ENCODE measurements around the gene LHFPL6. TPM values are rescaled to one million over a fixed set of nuclear protein-coding genes. Genes with fewer than 3 reads are reported as not detected.

LHFPL6 gene
- total and polyA plus RNA-seq, 10 of the 15 experiments (the other 5 are each of a cell fraction or from before 2014, with no cell fraction given), result 0.11 to 4.6 (median 0.41) TPM

DNA sequence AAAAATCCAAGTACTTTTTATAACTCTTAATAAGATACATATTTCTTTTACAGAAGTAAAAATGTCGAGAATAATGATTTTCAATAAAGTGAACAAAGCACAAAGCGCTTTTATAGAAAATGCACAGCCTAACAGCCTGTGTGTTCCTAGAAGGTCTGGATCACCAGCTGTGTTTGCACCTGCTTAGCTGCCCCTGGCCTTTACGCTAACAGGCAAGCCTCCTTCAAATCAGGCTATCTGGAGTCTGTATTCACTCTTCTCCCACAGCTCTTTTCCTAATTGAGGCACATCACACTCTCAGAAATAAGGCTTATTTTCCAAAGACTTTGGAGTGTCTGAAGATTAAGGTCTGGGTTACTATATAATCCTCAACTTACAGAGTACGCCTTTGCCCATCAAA is 183.1 kb downstream of the LHFPL6 start (continued):
- TF ChIP-seq TAF1 (IDR thresholded peaks at IDR 0.05; ENCODE audit: borderline replicate concordance, low read depth, low read length) (no peak), TBL1XR1 (IDR thresholded peaks at IDR 0.05; ENCODE audit: low read depth, low read length) (no peak), NFYA (IDR thresholded peaks at IDR 0.05; ENCODE audit: borderline replicate concordance, low read depth, low read length) (no peak)
- TF ChIP-seq, protein P1, sequence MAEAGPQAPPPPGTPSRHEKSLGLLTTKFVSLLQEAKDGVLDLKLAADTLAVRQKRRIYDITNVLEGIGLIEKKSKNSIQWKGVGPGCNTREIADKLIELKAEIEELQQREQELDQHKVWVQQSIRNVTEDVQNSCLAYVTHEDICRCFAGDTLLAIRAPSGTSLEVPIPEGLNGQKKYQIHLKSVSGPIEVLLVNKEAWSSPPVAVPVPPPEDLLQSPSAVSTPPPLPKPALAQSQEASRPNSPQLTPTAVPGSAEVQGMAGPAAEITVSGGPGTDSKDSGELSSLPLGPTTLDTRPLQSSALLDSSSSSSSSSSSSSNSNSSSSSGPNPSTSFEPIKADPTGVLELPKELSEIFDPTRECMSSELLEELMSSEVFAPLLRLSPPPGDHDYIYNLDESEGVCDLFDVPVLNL (IDR thresholded peaks at IDR 0.05; ENCODE audit: low read depth, low read length), result no peak

DNA sequence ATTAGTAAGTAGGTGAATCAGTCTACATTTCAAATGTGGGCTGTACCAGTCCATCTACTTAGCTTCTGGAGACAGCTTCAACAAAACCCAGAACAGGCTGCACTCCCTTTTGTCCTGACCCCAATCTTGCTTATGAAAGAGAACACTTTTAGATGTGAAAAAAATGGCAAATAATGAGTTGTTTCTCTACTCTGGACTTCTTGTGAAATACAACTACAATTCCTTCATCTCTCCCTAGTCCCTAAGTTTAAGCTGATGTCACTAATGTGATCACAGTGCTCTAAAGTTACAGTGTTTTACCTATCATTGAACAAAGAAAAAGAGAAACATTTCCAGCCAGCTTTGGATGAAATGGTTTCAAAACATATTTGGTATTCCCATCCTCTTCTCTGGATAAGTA is 183.9 kb downstream of the LHFPL6 start:
- ChIA-PET POLR2A (interaction anchor here (0.5 kb wide), 1 partner anchor 45 kb away, joined by 4 read pairs; no protein-coding TSS in a partner anchor), SMC1A (ENCODE audit: uncharacterized antibody, unreplicated experiment) (interaction anchor here (0.6 to 1.7 kb wide), 8 partner anchors 9 to 264 kb away, joined by 3 to 6 read pairs (median 4); no protein-coding TSS in a partner anchor), CTCF (interaction anchor here (0.9 to 6.4 kb wide), 5 partner anchors 32 to 197 kb away, joined by 3 to 88 read pairs (median 4); no protein-coding TSS in a partner anchor), RAD21 (ENCODE audit: unreplicated experiment) (interaction anchor here (0.7 to 3.8 kb wide), 6 partner anchors 23 to 197 kb away, joined by 3 to 25 read pairs (median 4); partner anchors contain the start of gene LHFPL6)
- DNase-seq (ENCODE audit: low read depth, low spot score), result no peak
- no peak overlapping the region for H3K27ac ChIP-seq (ENCODE audit: control insufficient read depth, insufficient read depth)
- no peaks in the 10 kb centered on the region for H3K27me3 ChIP-seq (replicated peaks in 1 of 2; ENCODE audit: control insufficient read depth in 2 of 2, insufficient read depth in 2 of 2, low read length in 1 of 2)
- TF ChIP-seq, protein P2, sequence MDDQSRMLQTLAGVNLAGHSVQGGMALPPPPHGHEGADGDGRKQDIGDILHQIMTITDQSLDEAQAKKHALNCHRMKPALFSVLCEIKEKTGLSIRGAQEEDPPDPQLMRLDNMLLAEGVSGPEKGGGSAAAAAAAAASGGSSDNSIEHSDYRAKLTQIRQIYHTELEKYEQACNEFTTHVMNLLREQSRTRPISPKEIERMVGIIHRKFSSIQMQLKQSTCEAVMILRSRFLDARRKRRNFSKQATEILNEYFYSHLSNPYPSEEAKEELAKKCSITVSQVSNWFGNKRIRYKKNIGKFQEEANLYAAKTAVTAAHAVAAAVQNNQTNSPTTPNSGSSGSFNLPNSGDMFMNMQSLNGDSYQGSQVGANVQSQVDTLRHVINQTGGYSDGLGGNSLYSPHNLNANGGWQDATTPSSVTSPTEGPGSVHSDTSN (IDR thresholded peaks at IDR 0.05; ENCODE audit: insufficient replicate concordance, low read depth, low read length), result no peak
- TF ChIP-seq NBN (IDR thresholded peaks at IDR 0.05), result no peak
- no peak for TF ChIP-seq IRF4 (IDR thresholded peaks at IDR 0.05; ENCODE audit: low read depth, low read length)
- no peak for TF ChIP-seq CBX5 (IDR thresholded peaks at IDR 0.05; ENCODE audit: low read depth)
- TF ChIP-seq RBBP5 (conservative IDR thresholded peaks at IDR 0.05), result no peak
- TF ChIP-seq, protein P3, sequence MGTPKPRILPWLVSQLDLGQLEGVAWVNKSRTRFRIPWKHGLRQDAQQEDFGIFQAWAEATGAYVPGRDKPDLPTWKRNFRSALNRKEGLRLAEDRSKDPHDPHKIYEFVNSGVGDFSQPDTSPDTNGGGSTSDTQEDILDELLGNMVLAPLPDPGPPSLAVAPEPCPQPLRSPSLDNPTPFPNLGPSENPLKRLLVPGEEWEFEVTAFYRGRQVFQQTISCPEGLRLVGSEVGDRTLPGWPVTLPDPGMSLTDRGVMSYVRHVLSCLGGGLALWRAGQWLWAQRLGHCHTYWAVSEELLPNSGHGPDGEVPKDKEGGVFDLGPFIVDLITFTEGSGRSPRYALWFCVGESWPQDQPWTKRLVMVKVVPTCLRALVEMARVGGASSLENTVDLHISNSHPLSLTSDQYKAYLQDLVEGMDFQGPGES (IDR thresholded peaks at IDR 0.05), result no peak
- no peak for TF ChIP-seq ESRRA (IDR thresholded peaks at IDR 0.05; ENCODE audit: low read length)
- no peak for TF ChIP-seq CHD1 (IDR thresholded peaks at IDR 0.05; ENCODE audit: low read depth, low read length)
- TF ChIP-seq, protein P4, sequence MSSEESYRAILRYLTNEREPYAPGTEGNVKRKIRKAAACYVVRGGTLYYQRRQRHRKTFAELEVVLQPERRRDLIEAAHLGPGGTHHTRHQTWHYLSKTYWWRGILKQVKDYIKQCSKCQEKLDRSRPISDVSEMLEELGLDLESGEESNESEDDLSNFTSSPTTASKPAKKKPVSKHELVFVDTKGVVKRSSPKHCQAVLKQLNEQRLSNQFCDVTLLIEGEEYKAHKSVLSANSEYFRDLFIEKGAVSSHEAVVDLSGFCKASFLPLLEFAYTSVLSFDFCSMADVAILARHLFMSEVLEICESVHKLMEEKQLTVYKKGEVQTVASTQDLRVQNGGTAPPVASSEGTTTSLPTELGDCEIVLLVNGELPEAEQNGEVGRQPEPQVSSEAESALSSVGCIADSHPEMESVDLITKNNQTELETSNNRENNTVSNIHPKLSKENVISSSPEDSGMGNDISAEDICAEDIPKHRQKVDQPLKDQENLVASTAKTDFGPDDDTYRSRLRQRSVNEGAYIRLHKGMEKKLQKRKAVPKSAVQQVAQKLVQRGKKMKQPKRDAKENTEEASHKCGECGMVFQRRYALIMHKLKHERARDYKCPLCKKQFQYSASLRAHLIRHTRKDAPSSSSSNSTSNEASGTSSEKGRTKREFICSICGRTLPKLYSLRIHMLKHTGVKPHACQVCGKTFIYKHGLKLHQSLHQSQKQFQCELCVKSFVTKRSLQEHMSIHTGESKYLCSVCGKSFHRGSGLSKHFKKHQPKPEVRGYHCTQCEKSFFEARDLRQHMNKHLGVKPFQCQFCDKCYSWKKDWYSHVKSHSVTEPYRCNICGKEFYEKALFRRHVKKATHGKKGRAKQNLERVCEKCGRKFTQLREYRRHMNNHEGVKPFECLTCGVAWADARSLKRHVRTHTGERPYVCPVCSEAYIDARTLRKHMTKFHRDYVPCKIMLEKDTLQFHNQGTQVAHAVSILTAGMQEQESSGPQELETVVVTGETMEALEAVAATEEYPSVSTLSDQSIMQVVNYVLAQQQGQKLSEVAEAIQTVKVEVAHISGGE (CRISPR knock-in tag; IDR thresholded peaks at IDR 0.05), result no peak
- no peak for TF ChIP-seq NR2C2 (IDR thresholded peaks at IDR 0.05; ENCODE audit: borderline replicate concordance, control insufficient read depth, insufficient read length, low read depth)
- TF ChIP-seq IKZF2 (IDR thresholded peaks at IDR 0.05), result no peak
- TF ChIP-seq NRF1 (conservative IDR thresholded peaks at IDR 0.05; ENCODE audit: low read depth, low read length), result no peak
- TF ChIP-seq ZNF622 (IDR thresholded peaks at IDR 0.05), result no peak
- no peak for TF ChIP-seq SREBF1 (IDR thresholded peaks at IDR 0.05; ENCODE audit: low read length)
- no peak for FAIRE-seq
- intact Hi-C loops (cut with micrococcal nuclease; ENCODE audit: unreplicated experiment), result loop anchor here (5.0 kb wide), 1 partner anchor 183 kb away; the partner anchor contains the start of gene LHFPL6
- H4K20me1 ChIP-seq (ENCODE audit: control insufficient read depth, insufficient read depth), result no peaks in the 10 kb centered on the region
- H3K4me3 ChIP-seq, result no peak overlapping the region
- no peaks in the 10 kb centered on the region for H3K9me3 ChIP-seq (replicated peaks; ENCODE audit: control insufficient read depth, insufficient read depth, low read length)
- no peaks in the 10 kb centered on the region for H3K36me3 ChIP-seq (ENCODE audit: control insufficient read depth in 2 of 2, insufficient read depth in 2 of 2, low read length in 1 of 2)
- BruUV-seq (replicated peaks), result no TSS peak
- no peak overlapping the region for H3K4me2 ChIP-seq (ENCODE audit: control insufficient read depth, insufficient read depth)
- H2AFZ ChIP-seq (ENCODE audit: control insufficient read depth, low read depth, low read length), result no peak overlapping the region
- ATAC-seq, result no peak
- no peak overlapping the region for H3K9ac ChIP-seq (ENCODE audit: control insufficient read depth, insufficient read depth, low read length)
- no peaks in the 10 kb centered on the region for H3K79me2 ChIP-seq (ENCODE audit: control insufficient read depth, insufficient read depth, low read length)
- in situ Hi-C loops (cut with MboI), result no loop called here
- H3K4me1 ChIP-seq (ENCODE audit: control insufficient read depth, insufficient read depth, low read length), result peaks cover 4% of the 10 kb centered on the region; the same call in 1 of the 2 replicates
